ENCODE results near the gene KIF1C. TPM values are rescaled to one million over a fixed set of nuclear protein-coding genes. Genes with fewer than 3 reads are reported as not detected.

Gene KIF1C
- total and polyA plus RNA-seq, 2 experiments from 2014 or later = 39.8 to 72.7 TPM

DNA sequence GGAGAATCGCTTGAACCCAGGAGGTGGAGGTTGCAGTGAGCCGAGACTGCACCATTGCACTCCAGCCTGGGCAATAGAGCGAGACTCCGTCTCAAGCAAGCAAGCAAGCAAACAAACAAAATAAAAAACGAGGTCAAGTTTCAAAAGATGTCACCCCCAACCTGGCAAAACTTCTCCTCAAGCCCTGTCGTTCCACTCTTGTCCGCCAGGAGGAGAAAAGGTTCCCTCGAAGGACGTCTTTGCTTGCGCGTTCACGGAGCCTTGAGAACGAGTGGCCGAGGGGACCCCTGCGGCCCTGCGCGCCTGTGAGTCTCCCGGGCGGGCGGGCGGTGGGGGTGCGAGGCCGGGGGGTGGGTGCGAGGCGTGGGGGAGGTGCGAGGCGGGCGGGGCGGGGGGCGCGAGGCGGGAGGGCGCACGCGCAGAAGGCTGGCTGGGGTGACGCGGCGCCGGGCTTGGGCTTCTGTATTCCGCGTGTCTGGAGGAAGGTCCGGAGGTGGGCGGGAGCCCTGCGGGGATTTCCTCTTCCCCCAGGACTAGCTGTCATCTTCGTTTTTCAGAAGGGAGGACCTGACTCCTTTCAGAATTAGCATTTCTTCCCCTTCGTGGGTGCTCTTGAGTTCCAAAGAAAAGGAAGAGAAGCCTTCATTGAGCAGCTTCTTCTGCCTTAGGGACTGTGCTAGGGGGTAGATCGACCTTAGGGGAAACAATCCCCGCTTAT is 33.8 kb downstream of the KIF1C start:
- peak; percentile 86 for DNase-seq
- Histone ChIP-seq H3K4me2 (ENCODE audit: unreplicated experiment) (peak overlapping the region; percentile 97), H3K79me2 (ENCODE audit: insufficient read depth) (no peaks in the 10 kb centered on the region), H4K20me1 (ENCODE audit: insufficient read depth) (no peaks in the 10 kb centered on the region), H3K9me3 (ENCODE audit: low read depth) (no peaks in the 10 kb centered on the region), H3K9ac (peak overlapping the region; percentile 47; the same call in 1 of the 2 replicates), H3K27ac (no peak overlapping the region), H3K4me3 (peak overlapping the region; percentile 74), H3F3A (ENCODE audit: insufficient read depth) (peaks cover 10% of the 10 kb centered on the region; the same call in 1 of the 2 replicates), H2AFZ (peak overlapping the region; percentile 91), H3K9me2 (ENCODE audit: insufficient read depth) (no peaks in the 10 kb centered on the region), H3K27me3 (replicated peaks; ENCODE audit: insufficient read depth) (no peaks in the 10 kb centered on the region; the same call in 1 of the 2 replicates), H3K36me3 (ENCODE audit: low read depth) (no peaks in the 10 kb centered on the region), H3K4me1 (ENCODE audit: insufficient read depth) (no peaks in the 10 kb centered on the region)
- TF ChIP-seq EZH2phosphoT487 (IDR thresholded peaks at IDR 0.05; ENCODE audit: insufficient read depth, low read depth) = no peak
- in situ Hi-C loops (cut with MboI) = no loop called here
- 4 to 5% methylated on average over 32 to 45 of the region's 48 CpGs for WGBS, 2 experiments (ENCODE audit: low coverage in 1 of 2, low lambda C conversion rate in 2 of 2, missing lambda C conversion rate in 2 of 2)

- WGBS, 2 experiments (ENCODE audit: low coverage in 1 of 2, low lambda C conversion rate in 2 of 2, missing lambda C conversion rate in 2 of 2) = 78 to 85% methylated on average over 6 of the region's 6 CpGs
- peaks cover 9% of the 10 kb centered on the region; the same call in 1 of the 2 replicates for H3F3A ChIP-seq (ENCODE audit: insufficient read depth)
Observed at GRCh38 chr17:5032865-5033264, 35.1 kb downstream of the KIF1C start.

GRCh38 chr17:5033352-5034015 is 35.7 kb downstream of the KIF1C start:
- H3K9me2 ChIP-seq (ENCODE audit: insufficient read depth) = no peaks in the 10 kb centered on the region
- H3K36me3 ChIP-seq (ENCODE audit: low read depth) = no peaks in the 10 kb centered on the region
- 91 to 92% methylated on average over 10 to 13 of the region's 13 CpGs for WGBS, 2 experiments (ENCODE audit: low coverage in 1 of 2, low lambda C conversion rate in 2 of 2, missing lambda C conversion rate in 2 of 2)
- peaks cover 6% of the 10 kb centered on the region; the same call in 1 of the 2 replicates for H3F3A ChIP-seq (ENCODE audit: insufficient read depth)
- no peak overlapping the region for H3K4me3 ChIP-seq
- TF ChIP-seq EZH2phosphoT487 (IDR thresholded peaks at IDR 0.05; ENCODE audit: insufficient read depth, low read depth) (no peak), EZH2 (IDR thresholded peaks at IDR 0.05; ENCODE audit: insufficient read depth, poor library complexity, severe bottlenecking) (no peak)
- H3K27ac ChIP-seq = no peak overlapping the region
- no peak for DNase-seq
- H3K27me3 ChIP-seq (replicated peaks; ENCODE audit: insufficient read depth) = no peaks in the 10 kb centered on the region; the same call in 1 of the 2 replicates
- H2AFZ ChIP-seq = no peak overlapping the region
- H3K4me2 ChIP-seq (ENCODE audit: unreplicated experiment) = no peak overlapping the region
- no peaks in the 10 kb centered on the region for H3K9me3 ChIP-seq (ENCODE audit: low read depth)
- H4K20me1 ChIP-seq (ENCODE audit: insufficient read depth) = no peaks in the 10 kb centered on the region
- in situ Hi-C loops (cut with MboI) = no loop called here
- H3K79me2 ChIP-seq (ENCODE audit: insufficient read depth) = no peaks in the 10 kb centered on the region
- no peak overlapping the region for H3K9ac ChIP-seq
- no peaks in the 10 kb centered on the region for H3K4me1 ChIP-seq (ENCODE audit: insufficient read depth)

More at GRCh38 chr17:5032865-5033264, 35.1 kb downstream of the KIF1C start:
- Histone ChIP-seq H3K4me2 (ENCODE audit: unreplicated experiment) (no peak overlapping the region), H3K27me3 (replicated peaks; ENCODE audit: insufficient read depth) (no peaks in the 10 kb centered on the region; the same call in 1 of the 2 replicates), H3K27ac (no peak overlapping the region), H3K79me2 (ENCODE audit: insufficient read depth) (no peaks in the 10 kb centered on the region), H3K9me2 (ENCODE audit: insufficient read depth) (no peaks in the 10 kb centered on the region), H4K20me1 (ENCODE audit: insufficient read depth) (no peaks in the 10 kb centered on the region), H3K9ac (no peak overlapping the region), H3K9me3 (ENCODE audit: low read depth) (no peaks in the 10 kb centered on the region), H3K4me3 (no peak overlapping the region), H3K36me3 (ENCODE audit: low read depth) (no peaks in the 10 kb centered on the region), H3K4me1 (ENCODE audit: insufficient read depth) (no peaks in the 10 kb centered on the region), H2AFZ (no peak overlapping the region)
- TF ChIP-seq EZH2 (IDR thresholded peaks at IDR 0.05; ENCODE audit: insufficient read depth, poor library complexity, severe bottlenecking) (no peak), EZH2phosphoT487 (IDR thresholded peaks at IDR 0.05; ENCODE audit: insufficient read depth, low read depth) (no peak)
- no peak for DNase-seq
- in situ Hi-C loops (cut with MboI) = no loop called here

DNA sequence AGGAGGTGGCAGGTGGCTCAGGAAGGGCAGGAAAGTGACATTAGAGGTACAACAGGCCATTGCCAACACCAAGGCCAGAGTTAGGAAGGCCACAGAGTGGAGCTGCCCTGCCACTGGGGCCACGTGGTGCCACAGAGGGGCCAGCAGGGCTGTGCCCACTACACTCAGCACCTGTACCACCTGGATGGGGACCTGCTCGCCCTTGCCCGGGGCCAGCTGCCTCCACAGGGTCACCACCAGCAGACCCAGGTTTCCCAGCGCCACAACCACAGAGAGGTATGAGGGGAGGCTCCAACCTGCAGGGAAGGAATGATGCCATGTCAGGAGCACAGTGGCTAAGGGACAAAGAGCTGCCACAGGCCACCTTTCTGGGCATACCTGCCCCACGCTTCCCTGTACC is 36.3 kb downstream of the KIF1C start:
- Histone ChIP-seq H3K9me3 (ENCODE audit: low read depth) (no peaks in the 10 kb centered on the region), H2AFZ (no peak overlapping the region), H3K9me2 (ENCODE audit: insufficient read depth) (no peaks in the 10 kb centered on the region), H3K27ac (no peak overlapping the region), H3K4me2 (ENCODE audit: unreplicated experiment) (no peak overlapping the region), H3K4me3 (no peak overlapping the region), H3K9ac (no peak overlapping the region), H3K79me2 (ENCODE audit: insufficient read depth) (no peaks in the 10 kb centered on the region), H3F3A (ENCODE audit: insufficient read depth) (peaks cover 6% of the 10 kb centered on the region; the same call in 1 of the 2 replicates), H4K20me1 (ENCODE audit: insufficient read depth) (no peaks in the 10 kb centered on the region), H3K36me3 (ENCODE audit: low read depth) (no peaks in the 10 kb centered on the region), H3K4me1 (ENCODE audit: insufficient read depth) (no peaks in the 10 kb centered on the region), H3K27me3 (replicated peaks; ENCODE audit: insufficient read depth) (no peaks in the 10 kb centered on the region; the same call in 1 of the 2 replicates)
- in situ Hi-C loops (cut with MboI) = no loop called here
- TF ChIP-seq EZH2 (IDR thresholded peaks at IDR 0.05; ENCODE audit: insufficient read depth, poor library complexity, severe bottlenecking) (no peak), EZH2phosphoT487 (IDR thresholded peaks at IDR 0.05; ENCODE audit: insufficient read depth, low read depth) (no peak)
- 88 to 92% methylated on average over 5 of the region's 5 CpGs for WGBS, 2 experiments (ENCODE audit: low coverage in 1 of 2, low lambda C conversion rate in 2 of 2, missing lambda C conversion rate in 2 of 2)
- DNase-seq = no peak

Measured in GM23248 (cell line).